ENCODE data around the gene C1orf52.

DNA sequence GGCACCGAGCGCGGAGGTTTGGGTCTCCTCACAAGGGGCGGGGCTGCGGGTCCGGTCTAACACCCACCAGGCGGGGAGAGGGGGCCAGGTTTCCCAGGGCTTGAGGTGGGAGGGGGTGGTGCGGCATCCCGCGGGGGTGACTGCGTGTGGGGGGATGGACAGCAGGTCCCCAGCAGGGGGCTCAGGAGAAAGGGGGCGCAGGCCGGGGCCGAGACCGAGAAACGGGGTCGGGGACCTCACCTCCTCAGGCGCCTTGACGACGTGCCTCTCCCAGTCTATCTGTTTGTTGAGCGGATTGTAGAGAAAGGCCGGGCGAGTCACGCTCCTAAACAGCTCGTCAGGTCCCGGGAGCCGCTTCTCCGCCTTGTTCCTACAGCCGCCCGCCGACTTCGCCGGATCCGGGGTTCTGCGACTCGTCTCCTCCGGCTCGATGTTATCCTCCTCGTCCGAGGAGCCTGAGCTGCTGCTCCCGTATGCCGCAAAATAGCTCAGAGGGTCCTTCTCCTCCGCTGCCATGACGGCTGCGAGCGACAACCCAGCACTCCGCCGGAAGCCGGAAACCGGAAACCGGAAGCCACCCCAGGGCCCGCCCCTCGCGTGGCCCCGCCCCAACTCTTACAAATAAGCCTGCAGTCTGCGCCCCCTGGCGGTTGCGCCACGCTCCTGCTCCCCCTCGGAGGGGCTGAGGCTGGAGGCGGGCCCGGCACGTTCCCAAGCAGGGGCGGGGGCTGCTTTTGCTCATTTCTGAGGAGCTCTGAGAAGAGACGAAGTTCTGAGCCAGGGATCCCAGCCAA is at the start of gene C1orf52:
- TF ChIP-seq, protein P1, sequence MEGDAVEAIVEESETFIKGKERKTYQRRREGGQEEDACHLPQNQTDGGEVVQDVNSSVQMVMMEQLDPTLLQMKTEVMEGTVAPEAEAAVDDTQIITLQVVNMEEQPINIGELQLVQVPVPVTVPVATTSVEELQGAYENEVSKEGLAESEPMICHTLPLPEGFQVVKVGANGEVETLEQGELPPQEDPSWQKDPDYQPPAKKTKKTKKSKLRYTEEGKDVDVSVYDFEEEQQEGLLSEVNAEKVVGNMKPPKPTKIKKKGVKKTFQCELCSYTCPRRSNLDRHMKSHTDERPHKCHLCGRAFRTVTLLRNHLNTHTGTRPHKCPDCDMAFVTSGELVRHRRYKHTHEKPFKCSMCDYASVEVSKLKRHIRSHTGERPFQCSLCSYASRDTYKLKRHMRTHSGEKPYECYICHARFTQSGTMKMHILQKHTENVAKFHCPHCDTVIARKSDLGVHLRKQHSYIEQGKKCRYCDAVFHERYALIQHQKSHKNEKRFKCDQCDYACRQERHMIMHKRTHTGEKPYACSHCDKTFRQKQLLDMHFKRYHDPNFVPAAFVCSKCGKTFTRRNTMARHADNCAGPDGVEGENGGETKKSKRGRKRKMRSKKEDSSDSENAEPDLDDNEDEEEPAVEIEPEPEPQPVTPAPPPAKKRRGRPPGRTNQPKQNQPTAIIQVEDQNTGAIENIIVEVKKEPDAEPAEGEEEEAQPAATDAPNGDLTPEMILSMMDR (IDR thresholded peaks at IDR 0.05), result peak; percentile 94 to 99 (median 98)
- peak; percentile 62 to 81 for TF ChIP-seq POLR2A (IDR thresholded peaks at IDR 0.05)
- TF ChIP-seq POLR2AphosphoS5 (IDR thresholded peaks at IDR 0.05), result peak; percentile 87
